Fibroblast of pulmonary artery (primary cell): ENCODE measurements around the gene FRMD4B.

Experiments used
- DNase-seq: peaks from one replicate; pipeline ENCODE4 v3.0.0-alpha.2; 2010; ENCODE audit warnings: low read depth
- H3K4me3 ChIP-seq: replicated peaks from 2 replicates; pipeline ENCODE4 v1.5.1; 2011; ENCODE audit warnings: low read depth, mild to moderate bottlenecking, control low read depth, low read length, moderate library complexity
- TF ChIP-seq, protein P1 (sequence below): IDR thresholded peaks from 2 replicates; pipeline ENCODE4 v1.5.1; 2011; ENCODE audit warnings: mild to moderate bottlenecking, control low read depth, low read length, inconsistent platforms; ENCODE audit errors: missing control alignments

Gene FRMD4B

DNA sequence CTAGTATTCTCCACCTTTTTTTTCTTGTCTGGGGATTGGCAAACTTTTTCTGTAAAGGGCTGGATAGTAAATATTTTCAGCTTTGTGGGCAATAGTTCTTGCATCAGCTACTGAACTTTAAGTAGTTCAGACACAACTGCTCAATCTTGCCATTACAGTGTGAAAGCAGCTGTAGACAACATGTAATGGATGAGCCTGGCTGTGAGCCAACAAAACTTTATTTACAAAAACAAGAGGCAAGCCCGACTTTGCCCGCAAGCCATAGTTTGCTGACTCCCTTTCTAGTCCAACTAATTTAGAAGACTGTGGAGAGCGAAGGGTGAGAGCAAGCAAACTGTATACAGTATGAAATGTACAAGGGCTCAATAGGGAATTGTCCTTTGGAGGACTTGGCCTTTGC, 6.2 kb downstream of the FRMD4B start:
- no peak overlapping the region for H3K4me3 ChIP-seq
- DNase-seq: no peak
- TF ChIP-seq, protein P1, sequence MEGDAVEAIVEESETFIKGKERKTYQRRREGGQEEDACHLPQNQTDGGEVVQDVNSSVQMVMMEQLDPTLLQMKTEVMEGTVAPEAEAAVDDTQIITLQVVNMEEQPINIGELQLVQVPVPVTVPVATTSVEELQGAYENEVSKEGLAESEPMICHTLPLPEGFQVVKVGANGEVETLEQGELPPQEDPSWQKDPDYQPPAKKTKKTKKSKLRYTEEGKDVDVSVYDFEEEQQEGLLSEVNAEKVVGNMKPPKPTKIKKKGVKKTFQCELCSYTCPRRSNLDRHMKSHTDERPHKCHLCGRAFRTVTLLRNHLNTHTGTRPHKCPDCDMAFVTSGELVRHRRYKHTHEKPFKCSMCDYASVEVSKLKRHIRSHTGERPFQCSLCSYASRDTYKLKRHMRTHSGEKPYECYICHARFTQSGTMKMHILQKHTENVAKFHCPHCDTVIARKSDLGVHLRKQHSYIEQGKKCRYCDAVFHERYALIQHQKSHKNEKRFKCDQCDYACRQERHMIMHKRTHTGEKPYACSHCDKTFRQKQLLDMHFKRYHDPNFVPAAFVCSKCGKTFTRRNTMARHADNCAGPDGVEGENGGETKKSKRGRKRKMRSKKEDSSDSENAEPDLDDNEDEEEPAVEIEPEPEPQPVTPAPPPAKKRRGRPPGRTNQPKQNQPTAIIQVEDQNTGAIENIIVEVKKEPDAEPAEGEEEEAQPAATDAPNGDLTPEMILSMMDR: no peak

DNA sequence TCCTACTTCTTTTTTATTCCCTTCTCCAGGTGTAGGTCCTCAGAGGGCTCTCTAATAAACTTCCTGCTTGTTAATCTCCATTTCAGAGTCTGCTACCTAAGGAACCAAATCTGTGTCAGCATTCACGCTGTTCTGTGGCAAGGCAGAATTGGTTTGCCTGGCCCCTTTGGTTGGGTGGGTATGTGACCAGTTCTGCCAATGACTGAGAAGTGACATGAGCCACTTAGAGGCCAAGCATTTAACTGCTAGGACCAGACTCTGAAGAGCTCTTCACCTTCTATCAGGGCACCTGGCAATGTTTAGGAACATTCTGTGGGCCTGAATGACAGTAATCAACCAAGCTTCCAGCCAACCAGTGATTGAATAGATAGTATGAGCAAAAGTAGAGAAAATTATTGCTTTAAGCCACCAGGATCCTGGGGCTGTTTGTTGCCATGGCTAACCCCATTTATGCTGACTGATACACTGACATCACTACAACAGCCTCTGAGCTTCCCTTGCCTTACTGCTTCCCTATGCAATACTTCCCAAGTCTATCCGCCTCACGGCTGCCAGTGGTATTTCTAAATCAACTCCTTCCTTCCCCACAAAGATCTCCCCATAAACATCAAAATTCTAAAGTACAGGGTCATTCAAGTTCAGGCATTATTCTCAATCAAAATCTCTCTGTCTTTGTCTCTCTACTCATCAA, 7.6 kb downstream of the FRMD4B start:
- no peak for DNase-seq
- TF ChIP-seq, protein P1: no peak
- H3K4me3 ChIP-seq: no peak overlapping the region

DNA sequence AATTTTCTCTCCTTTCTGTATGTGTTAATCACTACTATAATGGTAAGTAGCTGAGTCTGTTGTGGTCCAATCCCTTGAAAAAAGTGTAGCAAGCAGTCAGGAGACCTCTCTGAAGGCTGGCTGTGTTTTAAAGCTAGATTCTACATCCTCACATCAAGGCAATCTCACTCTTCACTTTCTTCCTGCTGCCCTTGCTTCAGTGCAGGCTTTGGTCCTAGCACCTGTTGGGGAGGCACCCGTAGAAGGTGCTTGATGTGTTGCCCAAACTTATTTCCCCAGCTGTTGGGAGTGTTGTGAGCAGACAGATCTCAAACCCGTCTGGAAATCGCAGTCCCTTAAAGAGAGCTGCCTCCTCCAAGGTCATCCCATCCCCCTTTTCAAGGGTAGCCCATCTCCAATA, 8.6 kb downstream of the FRMD4B start:
- no peak overlapping the region for H3K4me3 ChIP-seq
- TF ChIP-seq, protein P1: no peak
- no peak for DNase-seq

DNA sequence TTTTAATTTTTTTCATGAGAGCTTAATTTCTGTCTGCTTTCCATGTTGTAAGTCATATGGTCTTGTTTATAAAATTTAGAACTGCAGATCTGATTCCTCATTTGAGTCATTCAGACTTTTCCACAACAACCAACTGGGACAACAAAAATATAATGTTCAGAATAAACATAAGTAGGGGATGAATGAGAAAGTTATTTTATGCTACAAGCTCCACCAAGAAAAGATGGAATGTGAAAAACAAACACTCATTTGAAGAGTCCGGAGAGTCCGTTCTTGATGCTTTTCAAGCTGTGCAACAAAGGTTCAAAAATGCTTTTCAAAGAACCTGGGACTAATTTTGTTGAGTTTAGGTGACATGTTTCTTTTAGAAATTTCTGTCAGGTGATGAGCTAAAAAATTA, 9.2 kb downstream of the FRMD4B start:
- TF ChIP-seq, protein P1: no peak
- no peak overlapping the region for H3K4me3 ChIP-seq
- DNase-seq: no peak

DNA sequence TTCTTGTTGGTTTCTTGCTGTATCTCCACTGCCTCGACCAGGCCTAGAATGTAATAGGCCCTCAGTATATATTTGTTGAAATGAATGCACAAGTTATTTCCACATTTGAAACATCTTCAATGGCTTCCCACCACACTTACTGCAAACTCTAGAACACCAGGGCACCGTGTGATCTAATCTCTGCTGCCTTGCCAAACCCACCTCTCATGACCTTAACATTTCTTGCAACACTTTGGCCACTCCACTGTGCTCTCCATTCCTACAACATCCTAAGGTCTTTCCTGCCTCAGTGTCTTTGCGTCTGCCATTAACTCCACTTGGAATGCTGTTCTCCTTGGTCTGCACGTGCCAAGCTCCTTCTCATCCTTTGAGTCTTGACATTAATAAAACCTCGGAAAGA, 14.1 kb downstream of the FRMD4B start:
- DNase-seq: no peak
- TF ChIP-seq, protein P1: no peak
- H3K4me3 ChIP-seq: no peak overlapping the region

DNA sequence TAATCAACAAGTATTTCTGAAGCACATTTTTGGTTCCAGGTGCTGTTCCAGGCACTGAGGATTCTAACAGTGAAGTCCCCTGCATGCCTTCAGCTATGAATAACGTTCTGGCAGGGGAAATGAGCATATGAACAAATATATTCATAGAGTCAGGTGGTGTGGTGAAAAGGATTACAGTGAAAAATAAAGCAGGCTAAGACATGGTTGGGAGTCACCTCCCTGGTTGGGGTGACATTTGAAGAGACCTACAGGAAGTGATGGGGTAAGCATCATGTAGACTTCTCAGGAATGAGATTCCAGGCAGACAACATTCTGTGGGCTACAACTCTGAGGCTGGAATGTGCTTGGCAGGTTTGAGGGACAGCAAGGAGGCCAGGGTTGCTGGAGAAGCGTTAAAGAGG, 15.0 kb downstream of the FRMD4B start:
- DNase-seq: no peak

More for the DNA sequence above, 15.0 kb downstream of the FRMD4B start:
- H3K4me3 ChIP-seq: no peak overlapping the region
- TF ChIP-seq, protein P1: no peak
